ENCODE measurements around the gene ATXN2.

ATXN2 gene

DNA sequence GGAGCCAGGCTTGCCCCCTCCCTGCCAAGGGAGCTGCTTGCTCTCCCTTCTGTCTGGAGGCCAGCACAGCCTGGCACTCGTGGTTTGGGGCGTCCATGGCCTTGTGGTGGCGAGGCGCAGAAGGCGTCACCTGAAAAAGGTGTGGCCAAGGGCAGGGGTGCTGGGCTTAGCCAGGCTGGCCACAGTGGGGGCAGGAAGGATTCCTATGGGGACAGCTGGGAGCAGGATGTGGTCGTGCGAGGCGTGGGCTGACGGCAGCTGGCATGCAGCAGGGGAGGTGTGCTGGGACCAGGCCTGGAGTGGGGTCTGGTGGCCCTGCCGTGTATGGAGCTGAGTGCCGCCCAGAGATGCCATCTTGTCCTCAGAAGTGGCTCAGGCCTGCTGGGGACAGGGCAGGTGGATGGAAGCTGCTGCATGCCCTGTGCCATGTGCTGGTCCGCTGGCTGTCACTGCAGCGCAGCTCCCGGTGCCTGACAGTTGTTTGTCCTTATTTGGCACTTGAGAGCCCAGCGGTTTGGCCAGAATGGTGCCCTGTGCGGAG, 163.4 kb downstream of the ATXN2 start:
- DNase-seq, result no peak

DNA sequence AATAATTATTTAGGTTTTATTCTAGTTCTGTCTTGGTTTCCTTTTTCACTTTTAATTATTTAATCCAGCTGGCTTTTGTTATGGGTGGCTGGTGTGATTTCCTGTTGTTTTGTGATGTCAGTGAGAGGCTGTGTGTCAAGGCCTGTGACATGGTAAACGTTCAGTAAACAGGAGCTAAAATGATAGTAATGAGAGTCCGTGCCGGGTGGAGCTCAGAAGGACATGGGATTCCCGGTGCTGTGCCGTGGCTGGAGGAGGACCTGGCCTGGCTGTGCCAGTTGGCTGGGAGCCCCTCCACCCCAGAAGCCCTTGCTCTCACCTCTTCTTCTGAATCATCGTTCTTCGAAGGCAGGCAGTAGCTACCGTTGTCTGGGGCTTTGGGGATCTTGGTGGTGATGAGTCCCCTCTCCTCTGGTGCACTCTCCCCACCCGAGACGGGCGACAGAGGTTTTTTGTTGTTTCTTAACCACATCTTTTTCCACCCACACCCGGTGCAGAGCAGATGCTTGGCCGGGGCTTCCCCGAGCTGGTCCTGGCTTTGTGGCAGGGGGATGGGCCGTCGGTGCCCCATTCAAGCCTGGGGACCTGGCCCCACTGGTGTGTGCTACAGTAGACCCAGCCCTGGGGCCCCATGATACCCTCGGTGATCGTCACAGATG, 164.3 kb downstream of the ATXN2 start:
- DNase-seq, result peak; percentile 82

DNA sequence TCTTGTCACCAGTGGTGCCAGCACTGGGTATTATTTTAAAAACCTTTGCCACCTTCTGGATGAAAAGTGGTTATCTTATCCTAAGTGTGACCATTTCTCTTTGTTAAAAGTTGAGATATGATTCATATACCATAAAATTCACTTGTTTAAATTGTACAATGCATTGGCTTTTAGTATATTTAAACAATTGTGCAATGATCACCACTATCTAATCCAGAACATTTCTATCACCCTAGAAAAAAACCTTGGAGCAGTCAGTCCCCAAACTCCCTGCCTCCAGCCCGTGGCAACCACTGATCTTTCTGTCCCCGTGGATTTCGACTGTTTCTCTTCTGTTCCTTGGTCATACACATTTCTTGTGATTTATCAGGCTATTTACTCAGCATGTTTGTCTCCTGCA, 165.1 kb downstream of the ATXN2 start:
- DNase-seq, result no peak

DNA sequence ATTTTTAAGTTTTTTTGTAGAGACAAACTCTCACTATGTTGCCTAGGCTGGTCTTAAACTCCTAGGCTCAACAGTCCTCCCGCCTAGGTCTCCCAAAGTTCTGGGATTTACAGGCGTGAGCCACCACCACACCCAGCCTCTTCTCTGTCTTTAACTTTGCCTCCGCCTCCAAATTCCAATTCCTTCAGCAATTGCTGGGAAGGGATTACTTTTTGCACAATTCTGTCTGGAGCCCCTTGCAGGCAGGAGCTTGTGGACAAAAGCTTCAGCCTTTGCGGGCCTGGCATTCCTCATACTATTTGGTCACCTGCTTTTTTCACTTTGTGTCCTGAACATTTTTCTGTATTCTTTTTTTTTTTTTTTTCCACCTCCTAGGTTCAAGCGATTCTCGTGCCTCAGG, 167.3 kb downstream of the ATXN2 start:
- no peak for DNase-seq

DNA sequence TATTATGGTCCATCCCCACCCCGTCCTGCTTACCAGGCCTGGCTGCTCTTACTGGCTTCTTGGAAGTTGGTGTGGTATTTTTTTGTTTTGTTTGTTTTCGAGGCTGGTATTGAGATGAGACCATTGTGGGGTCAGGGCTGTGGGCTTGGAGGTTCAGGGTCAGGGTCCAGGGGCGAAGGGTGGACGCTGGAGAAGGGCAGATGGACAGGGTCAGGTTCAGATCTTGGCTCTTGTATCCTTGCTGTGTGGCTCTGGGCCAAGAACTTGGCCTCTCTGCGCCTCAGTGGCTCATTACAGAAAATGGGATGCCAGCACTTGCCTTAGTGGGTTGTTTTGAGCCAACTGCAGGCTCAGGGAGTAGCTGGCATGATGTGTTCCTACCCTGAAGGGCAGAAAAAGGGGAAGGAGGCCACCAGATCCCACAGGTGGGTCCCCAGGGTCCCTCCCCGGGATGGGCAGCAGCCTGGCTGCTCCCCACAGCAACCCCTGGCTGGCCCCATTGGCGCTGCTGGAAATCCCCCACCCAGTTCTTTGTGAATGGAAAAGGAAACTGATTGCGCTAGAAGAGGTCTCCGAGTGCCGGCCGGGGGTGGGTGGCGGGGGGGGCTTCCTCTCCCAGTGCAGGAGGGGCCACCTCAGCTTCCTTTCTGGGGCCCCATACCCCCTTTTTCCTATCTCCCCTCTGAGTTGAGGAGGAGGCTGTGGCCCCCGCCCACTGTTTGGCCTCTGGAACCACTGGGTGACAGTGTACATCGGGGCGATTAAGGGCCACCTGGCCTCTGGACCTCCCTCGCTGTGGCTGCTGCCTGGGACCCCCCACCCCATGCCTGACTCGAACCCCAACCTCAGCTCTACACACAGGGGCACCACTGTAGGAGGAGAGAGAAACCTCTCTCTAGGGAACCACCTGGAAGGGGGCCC, 168.4 kb downstream of the ATXN2 start:
- peak; percentile 67 for DNase-seq

DNA sequence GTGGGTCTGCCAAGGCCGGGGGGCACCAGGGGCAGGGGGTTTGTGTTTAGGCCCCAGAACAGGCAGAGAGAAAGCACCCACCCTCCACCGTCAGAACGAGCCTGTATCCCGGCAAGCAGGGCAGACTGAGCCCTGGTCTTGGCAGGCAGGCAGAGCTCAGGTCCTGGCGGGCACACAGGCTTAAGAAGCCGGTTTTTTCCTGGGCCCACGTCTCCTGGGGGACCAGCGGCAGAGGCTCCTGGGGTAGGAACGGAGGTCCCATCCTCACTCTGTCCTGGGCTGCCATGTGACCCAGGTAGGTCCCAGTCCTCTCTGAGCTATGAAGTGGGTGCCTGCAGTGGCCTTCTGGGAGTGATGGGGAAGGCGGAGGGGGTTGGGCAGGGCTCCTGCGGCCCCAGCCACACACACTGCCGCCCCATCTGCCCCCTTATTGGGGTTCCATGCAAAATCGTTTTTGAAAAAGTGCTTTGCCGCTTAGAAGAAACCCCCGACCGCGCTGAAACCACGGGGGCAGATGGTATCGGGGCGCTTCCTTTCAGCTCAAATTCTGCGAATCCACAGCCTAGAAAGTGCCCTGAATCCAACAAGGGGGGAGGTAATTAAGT, 169.2 kb downstream of the ATXN2 start:
- DNase-seq, result peak; percentile 46

DNA sequence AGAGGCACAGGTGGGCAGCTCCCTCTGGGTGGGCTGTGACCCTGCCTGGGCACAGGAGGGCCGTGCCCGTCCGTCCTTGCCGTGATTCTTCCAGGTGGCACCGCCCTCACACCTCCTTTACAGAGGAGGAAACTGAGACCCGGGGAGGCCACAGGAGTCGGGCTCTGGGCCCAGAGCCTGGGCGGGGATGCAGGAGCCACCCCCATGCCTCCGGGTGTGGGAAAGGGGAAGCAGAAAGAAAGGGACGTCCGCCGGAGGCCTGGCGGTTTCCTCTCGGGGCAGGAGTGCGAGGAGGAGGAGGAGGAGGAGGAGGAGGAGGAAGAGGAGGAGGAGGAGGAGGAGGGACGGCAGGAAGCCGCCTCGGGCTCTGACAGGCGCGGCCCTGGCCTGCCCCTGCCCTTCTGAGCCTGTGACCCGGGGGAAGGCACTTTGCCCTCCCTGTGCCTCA, 170.4 kb downstream of the ATXN2 start:
- DNase-seq, result no peak

DNA sequence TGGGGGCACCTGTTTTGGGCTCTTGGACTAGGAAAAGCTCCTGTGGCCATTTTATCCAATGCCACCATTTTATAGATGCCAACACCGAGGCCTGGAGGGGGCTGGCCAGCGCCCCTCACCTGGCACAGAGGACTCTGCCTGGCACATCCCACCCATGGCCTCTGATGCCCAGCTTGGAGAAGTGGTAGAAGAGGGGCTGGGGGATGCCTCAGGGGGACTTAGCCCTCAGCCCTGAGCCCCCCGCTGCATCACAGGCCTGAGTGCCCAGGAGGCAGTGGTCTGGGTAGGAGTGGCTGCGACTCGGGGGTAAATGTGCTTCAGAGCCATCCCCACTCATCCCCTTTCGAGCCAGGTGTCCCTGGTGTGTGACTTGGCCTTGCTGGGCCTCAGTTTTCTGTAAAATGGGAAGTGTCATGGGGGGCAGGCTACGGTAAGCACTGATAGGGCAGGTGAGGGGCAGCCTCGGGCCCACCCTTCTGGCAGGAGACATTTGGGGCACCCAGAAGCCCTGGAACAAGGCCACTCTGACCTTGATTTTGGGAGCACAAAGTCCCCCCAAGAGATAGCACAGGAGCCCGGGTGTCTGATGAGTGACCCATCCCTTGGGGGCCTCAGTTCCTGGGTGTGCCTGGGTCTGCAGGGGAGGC, 170.9 kb downstream of the ATXN2 start:
- no peak for DNase-seq

DNA sequence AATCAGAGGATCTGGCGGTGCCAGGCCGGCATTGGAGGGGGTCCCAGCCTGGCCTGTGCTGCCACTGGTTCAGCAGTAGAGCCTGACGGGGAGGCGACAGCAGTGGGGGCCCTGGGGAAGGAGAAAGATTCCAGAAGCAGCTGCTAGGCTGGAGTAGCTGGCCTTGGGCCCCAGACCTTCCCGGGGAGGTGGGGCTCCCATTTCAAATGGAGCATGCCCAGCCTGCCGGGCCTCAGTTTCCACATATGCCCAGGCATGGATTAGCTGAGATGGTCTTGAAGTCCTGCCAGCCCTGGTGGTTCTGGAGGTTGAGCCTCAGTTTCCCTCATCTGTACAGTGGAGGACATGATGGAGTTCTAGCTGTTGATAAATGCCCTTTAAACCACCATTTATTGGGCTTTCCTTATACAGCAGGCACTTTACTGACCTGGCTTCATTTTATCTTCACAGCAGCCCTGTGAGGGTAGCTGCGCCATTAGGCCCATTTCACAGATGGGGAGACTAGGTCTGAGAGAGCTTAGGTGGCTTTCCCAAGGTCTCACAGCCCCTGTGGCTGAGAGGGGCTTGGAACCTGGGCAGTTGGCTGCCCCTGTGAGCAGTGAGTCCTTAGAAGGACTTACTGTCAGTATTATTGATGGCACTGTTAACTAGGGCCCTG, 171.6 kb downstream of the ATXN2 start:
- DNase-seq, result no peak

DNA sequence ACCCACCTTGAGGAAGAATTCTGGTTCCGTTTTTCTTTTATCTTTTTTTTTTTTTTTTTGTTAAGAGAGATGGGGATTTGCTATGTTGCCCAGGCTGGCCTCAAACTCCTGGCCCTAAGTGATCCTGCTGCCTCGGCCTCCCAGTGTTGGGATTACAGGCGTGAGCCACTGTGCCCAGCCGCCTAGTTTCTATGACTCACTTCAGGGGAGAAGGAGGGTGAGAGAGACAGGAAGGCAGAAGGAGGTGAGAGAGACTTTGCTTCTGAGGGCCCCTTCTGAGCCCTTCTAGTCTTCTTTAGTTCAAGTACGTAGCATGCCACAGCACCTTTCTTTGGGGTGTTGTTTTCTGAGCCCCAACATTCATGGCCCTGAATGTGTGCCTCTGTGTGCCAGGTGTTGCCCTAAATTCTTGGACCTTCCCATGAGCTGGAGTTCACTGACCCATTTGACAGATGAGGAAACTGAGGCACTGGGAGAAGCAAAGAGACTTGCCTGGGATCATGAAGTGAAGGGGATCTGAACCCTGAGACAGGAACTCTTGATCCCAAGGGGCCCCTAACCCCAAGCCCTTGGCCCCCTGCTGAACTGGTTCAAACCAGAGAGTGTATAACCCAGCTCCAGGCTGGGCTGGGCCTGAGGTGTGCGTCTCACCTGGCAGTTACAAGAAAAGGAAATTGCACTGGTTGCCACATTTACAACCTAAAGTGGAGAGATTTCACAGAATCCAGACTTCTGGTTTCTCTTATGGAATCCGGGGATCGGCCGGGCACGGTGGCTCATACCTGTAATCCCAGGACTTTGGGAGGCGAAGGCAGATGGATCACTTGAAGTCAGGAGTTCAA, 172.6 kb downstream of the ATXN2 start:
- DNase-seq, result no peak

DNA sequence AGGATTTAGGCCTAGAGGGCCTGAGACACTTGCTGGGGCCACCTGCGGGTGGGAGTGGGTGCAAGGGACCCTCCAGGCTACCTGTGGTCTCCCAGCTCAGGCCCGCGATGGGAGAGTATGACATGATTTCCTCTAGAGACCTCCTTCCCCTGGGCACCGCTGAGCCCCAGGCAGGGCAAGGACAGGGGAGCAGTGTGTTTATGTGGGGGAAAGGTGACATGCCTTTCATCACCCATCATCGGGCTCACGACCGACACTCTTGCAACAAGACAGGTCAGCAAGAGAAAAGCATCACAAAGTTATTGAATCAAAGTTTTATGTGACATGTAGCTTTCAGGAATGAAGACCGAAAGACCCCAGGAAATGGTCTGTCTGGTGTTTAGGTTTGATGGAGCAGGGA, 173.5 kb downstream of the ATXN2 start:
- DNase-seq, result no peak

DNA sequence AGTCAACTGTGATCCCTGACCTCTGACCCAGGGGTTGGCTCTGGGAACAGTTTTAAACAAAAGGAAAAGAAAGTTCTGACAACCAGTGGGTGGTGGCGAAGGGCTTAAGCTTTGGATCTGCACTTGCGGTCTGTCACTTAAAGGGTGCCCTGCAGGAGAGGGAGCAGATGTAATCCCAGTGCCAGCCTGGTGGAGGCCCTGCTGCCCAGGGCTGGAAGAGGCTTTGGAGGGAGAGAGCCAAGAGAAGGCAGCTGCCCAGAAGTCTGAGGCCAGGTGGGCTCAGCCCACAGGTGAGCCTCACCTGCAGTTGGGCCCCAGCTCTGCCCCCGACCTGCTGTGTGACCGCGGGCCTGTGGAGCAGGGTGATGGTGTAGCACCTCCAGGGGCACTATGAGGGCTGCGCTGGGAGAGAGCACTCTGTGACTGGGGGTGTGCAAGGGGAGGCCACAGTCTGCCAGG, 174.3 kb downstream of the ATXN2 start:
- DNase-seq, result no peak

DNA sequence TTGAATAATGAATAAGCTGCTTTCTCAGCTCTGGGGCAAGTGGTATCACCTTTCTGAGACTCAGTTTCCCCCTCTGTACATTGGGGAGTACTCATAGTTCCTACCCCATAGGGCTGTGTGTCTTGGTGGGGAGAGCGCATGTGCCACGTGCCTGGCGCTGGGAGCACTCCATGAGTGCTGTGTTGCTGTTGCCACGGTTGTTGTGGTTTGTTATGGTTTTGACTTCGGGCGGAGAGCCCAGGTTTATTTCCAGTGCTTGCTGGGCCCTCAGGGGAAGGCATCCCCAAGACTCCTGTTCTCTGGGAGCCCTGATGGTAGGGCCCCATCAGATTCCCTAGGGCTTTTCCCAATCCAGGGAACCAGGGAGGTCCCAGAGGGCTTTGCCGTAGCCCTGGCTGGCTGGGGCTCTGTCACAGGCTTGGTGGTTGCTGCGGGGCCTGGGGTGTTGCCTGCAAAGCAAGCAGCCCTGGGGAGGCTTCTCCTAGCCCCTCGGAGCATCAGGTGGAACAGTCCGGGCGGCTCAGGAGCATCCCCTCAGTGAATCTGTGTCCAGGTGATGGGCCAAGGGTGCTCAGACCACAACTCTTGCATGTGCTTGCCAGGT, 174.8 kb downstream of the ATXN2 start:
- no peak for DNase-seq

DNA sequence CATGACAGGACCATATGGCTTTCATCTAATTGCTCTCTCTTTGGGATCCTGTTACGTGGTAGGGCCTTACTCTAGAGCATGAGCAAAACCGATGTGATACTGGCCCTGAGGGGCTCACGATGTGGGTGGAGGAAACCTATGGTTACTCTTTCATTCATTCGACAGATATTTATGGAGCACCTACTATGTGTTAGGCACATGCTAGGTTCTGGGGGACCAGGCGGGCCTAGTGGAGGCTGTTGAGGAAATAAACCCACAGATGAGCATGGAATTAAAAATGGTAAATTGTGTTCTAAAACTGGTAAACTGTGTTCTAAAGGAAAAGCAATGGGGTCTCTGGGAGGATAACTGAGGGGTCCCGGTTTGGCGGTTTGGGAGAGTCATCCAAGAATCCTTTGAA, 178.6 kb downstream of the ATXN2 start:
- no peak for DNase-seq

DNA sequence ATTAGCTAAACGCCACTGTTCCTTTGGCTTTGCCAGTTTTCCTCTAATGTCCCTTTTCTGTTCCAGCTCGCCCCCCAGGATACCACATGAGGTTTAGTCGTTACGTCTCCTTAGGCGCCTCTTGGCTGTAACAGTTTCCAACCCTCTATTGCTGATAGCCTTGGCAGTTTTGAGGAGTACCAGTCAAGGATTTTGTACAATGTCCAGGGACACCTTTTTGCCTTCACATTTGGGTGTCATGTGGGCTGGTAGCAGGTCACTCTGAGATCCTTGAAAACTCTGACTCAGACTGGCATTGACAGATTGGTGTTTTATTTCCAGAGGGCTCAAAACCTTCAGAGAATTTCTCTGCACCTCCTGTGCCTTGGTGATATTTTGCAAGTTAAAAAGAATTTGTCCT, 179.3 kb downstream of the ATXN2 start:
- no peak for DNase-seq

DNA sequence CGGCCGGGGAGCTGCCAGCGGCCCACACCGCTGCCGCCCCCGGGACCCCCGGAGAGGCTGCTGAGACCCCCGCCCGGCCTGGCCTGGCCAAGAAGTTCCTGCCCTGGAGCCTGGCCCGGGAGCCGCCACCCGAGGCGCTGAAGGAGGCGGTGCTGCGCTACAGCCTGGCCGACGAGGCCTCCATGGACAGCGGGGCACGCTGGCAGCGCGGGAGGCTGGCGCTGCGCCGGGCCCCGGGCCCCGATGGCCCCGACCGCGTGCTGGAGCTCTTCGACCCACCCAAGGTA, 180.6 kb downstream of the ATXN2 start:
- no peak for DNase-seq

DNA sequence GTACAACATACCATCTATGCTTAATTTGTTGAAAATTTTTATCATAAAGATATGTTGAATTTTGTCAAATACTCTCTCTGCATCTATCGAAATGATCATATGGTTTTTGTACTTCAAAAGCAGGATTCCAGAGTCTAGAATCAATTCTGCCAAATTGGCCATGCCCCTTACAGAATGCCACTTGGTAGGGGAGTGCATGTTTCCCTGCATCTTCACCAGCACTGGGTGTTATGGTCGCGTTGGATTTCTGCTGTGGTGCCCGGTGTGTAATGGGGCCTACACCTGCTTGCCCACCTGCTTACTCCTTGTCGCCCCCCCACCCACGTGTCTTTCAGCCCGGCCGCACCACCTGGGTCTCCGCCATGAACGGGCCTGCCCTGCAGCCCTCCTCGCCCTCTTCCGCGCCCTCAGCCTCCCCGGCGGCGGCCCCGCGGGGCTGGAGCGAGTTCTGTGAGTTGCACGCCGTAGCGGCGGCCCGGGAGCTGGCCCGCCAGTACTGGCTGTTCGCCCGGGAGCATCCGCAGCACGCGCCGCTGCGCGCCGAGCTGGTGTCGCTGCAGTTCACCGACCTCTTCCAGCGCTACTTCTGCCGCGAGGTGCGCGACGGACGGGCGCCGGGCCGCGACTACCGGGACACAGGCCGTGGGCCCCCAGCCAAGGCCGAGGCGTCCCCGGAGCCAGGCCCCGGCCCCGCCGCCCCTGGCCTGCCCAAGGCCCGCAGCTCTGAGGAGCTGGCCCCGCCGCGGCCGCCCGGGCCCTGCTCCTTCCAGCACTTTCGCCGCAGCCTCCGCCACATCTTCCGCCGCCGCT, 181.1 kb downstream of the ATXN2 start:
- DNase-seq, result no peak

DNA sequence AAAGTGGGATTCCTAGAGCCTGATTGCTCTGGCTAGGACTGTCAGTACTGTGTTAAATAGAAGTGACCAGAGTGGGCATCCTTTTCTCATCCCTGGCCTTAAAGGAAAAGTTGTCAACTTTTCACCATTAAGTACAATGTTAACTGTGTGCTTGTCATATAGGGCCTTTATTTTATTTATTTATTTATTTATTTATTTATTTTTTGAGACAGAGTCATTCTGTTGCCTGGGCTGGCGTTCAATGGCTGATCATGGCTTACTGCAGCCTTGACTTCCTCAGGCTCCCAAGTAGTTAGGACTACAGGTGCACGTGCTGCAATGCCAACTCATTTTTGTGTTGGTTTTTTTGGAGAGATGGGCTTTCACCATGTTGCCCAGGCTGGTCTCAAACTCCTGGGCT, 181.8 kb downstream of the ATXN2 start:
- no peak for DNase-seq

DNA sequence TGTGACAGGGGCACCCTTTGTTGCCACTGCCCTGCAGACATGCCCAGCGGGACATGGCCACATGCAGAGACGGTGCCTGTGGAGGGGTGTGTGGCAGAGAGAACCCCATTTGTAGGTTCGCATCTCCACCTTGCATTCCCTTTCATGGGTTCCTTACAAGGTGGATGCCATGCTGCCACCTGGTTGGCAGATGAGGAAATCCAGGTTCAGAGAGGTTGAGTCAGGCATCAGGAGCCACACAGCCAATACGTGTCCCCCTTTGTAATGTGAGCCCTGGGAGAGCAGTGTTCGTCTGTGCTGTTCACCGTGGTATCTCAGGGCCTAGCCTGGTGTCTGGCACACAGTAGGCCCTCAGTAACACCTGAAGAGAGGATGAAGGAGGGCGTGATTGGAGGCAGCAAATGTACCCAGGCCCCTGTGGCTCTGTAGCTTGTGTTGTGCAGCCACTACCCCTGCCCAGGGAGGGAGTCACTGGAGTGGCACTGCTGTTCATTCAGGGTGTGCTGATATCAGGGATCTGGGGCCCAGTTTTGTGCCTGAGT, 184.3 kb downstream of the ATXN2 start:
- DNase-seq, result no peak

DNA sequence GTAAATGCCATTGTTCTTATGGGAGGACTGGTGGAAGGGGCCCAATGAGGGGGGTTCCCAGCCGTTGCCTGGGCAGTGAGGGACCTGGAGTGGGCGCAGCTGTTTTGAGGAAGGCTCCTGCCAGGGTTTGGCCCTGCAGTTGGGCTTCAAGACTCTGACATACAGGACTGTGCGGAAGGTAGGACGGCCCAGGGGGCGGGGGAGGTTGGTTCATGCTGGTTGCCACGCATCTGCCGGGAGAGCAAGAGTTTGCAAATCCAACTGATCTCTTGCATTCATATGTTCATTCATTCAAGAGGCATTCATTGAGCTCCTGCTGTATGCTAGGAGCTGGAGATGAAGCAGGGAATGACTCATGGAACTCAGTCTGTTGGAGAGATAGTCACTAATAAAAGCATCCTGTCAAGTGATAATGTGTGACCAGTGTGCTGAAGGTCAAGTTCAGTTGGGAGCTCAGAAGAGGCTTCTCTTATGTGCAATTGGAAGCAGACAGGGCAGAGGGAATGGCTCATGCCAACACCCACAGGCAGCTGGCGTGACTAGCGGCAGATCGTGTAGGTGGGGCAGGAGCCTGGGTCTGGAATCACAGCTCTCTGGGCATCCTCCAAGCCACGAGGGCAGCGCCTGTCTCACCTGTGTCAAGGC, 185.6 kb downstream of the ATXN2 start:
- DNase-seq, result no peak
